KOPT-K1 (cell line): ENCODE results near the gene ZDHHC19.

ENCODE experiments used
- H3K27ac ChIP-seq: fragments of 200-600 bp; sonication (generic); 2 replicates; pipeline ENCODE4 v1.5.1; 2016; ENCODE audit warnings: antibody characterized with exemption, mild to moderate bottlenecking, low read depth, low read length; ENCODE audit not compliant: poor library complexity, severe bottlenecking
- H3K36me3 ChIP-seq: fragments of 200-600 bp; sonication (generic); 2 replicates; pipeline ENCODE4 v1.5.1; 2017; ENCODE audit warnings: antibody characterized with exemption, mild to moderate bottlenecking, low read length, moderate library complexity; ENCODE audit not compliant: insufficient read depth
- H3K9me3 ChIP-seq: fragments of 200-600 bp; sonication (generic); 2 replicates; pipeline ENCODE4 v1.5.1; 2017; ENCODE audit warnings: antibody characterized with exemption, low read length, mild to moderate bottlenecking; ENCODE audit not compliant: insufficient read depth, poor library complexity, severe bottlenecking

The ZDHHC19 gene

DNA sequence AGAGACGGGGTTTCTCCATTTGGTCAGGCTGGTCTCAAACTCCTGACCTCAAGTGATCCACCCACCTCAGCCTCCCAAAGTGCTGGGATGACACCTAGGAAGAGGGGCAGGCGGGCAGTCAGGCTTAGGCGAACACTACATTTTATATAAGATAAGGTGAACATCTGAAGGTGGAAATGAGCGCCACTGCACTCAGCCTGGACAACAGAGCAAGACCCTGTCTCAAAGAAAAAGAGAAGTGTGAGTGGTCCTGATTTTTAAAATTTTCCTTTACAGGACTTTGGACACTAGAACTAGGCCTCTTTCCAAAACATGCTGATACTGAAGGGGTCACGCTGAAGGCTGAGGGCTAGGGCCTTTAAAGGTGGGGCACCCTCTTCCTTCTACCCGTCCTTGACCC lies 48.0 kb downstream of the ZDHHC19 start:
- no peaks in the 10 kb centered on the region for H3K36me3 ChIP-seq
- no peaks in the 10 kb centered on the region for H3K9me3 ChIP-seq
- no peak overlapping the region for H3K27ac ChIP-seq

DNA sequence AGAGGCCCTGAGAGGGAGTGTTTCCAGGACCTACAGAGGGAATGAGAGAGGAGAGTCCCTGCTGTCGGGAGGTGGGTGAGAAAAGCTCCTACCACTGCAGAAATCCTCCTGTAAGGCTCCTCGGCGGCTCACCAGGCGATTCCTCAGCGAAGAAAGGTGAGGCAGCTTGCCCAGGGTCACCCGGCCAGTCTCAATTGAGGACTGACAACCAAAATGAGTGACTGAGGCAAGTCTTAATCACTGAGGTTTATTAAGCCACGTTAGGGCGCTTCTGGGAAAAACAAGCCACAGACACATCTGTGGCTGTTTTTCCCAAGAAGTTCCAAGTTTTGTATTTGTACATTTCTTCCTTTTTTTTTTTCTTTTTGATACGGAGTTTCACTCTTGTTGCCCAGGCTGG lies 48.5 kb downstream of the ZDHHC19 start:
- Histone ChIP-seq H3K27ac (no peak overlapping the region), H3K36me3 (no peaks in the 10 kb centered on the region), H3K9me3 (no peaks in the 10 kb centered on the region)

DNA sequence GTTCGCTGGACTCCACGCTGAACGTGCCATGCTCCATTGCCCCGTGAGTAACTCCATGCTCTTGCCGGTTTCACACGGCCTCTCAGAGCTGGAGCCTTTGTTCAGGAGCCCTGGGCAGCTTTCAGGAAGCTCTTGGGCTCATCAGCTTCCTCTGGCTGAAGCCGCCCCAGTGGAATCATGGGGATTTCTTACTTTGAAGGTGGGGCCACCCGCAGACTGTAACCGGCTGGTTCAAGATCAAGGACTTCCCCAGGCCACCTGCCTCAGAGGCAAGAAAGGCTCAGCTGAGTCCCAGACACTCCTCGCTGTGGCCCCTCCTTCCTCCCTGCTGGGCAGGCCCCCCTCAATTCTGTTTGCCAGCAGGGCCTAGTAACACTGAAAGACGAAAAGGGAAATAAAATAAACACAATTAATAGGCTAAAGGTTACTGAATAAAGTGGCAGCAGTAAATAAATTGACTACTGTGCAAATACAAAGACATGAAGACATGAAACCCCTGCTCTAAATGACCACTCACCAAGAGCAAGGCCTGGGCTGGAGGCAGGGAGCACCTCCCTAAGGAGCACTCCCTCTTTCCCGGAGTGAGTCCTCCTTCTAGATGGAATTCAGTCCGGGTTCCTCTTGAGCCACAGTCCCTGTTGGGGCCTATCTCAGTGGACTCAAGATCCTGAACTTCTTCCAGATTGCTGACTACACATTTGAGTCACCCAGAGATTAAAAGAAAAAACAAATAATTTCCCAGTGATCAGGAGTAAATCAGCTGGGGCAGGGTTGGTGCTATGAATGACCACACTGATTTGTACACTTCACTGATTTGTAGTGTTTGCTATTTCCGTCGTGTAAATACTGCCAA lies 51.0 kb downstream of the ZDHHC19 start:
- no peaks in the 10 kb centered on the region for H3K9me3 ChIP-seq
- H3K27ac ChIP-seq = peak overlapping the region; percentile 80
- no peaks in the 10 kb centered on the region for H3K36me3 ChIP-seq

DNA sequence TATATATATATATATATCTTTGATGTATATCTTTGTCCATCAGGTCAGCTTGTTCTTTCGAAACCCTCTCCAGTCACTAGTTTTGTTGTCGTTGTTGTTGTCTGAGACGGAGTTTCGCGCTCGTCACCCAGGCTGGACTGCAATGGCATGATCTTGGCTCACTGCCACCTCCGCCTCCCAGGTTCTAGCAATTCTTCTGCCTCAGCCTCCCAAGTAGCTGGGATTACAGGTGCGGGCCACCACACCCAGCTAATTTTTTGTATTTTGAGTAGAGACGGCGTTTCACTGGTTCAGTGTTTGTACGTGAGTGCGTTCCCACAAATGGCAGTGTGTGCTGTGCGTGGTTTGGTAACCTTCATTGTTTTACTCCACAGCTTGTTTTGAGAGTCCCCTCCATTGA lies 51.7 kb downstream of the ZDHHC19 start:
- Histone ChIP-seq H3K36me3 (no peaks in the 10 kb centered on the region), H3K27ac (peak overlapping the region; percentile 80), H3K9me3 (no peaks in the 10 kb centered on the region)

DNA sequence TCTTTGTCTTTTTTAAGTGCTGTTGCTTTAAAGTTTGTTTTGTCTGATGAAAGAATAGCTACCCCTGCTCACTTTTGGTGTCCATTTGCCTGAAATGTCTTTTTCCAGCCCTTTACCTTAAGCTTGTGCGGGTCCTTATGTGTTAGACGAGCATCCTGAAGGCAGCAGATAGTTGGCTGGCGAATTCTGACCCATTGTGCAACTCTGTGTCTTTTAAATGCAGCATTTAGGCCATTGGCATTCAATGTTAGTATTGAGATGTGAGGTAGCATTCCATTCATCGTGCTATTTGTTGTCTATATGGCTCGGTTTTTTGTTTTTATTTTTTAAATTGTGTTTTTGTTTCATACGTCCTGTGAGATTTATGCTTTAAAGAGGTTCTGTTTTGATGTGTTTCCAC lies 55.0 kb downstream of the ZDHHC19 start:
- Histone ChIP-seq H3K27ac (no peak overlapping the region), H3K9me3 (no peaks in the 10 kb centered on the region), H3K36me3 (no peaks in the 10 kb centered on the region)

DNA sequence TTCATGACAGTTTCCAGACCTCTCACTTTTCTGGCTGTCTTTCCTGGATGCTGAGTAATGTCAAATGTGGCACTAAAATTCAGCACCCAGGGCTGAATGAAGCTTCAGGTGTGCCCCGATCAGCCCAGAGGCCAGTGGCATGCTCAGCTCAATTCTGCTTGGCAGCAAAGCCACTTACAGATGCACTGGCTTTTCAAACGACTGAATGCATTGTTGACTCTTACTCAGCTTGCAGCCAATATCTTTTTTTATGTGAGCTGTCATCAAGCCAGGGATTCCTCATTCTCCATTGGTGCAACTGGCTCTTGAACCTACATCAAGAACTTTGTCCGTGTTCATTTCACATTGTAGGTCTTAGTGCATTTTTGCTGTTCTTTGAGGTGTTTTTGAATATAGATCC lies 60.7 kb downstream of the ZDHHC19 start:
- no peak overlapping the region for H3K27ac ChIP-seq
- H3K9me3 ChIP-seq = peaks cover 7% of the 10 kb centered on the region
- H3K36me3 ChIP-seq = no peaks in the 10 kb centered on the region

DNA sequence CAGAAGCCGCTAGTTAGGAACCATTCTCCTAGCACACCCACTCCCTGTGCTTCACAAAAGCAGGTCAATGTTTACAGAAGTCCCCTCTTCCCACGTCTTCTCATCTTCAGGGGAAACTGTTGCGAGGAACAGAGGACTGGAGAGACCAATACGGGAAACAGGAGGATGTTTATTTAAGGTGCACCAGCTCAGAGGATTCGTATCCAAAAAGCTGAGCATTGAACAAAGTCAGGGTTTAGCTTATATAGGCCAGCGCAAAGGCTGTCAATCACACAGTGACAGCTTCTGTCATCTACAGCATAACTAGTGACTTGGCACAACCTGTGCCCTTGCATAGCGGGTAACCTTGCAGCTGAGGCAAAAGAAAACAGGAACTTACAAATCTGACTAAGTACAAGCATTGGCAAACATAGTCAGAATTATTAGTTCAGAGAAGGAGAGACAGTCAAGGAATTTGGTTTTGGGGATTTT lies 61.3 kb downstream of the ZDHHC19 start:
- H3K36me3 ChIP-seq = no peaks in the 10 kb centered on the region
- H3K27ac ChIP-seq = no peak overlapping the region
- H3K9me3 ChIP-seq = peaks cover 7% of the 10 kb centered on the region

DNA sequence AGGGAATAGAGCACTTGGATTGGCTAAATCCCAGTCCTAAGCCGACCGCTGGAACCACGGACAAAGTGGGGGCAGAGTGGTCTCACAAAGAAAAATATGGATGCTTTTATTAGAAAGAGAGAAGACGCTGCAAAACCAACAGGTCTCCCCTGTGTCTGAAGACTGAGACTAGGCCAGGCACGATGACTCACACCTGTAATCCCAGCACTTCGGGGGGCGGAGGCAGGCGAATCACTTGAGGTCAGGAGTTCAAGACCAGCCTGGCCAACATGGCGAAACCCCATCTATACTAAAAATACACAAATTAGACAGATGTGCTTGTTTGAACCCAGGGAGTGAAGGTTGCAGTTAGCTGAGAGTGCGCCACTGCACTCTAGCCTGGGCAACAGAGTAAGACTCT lies 61.8 kb downstream of the ZDHHC19 start:
- no peak overlapping the region for H3K27ac ChIP-seq
- H3K36me3 ChIP-seq = no peaks in the 10 kb centered on the region
- peaks cover 7% of the 10 kb centered on the region for H3K9me3 ChIP-seq
